ENCODE data around the gene CERS5. TPM values are rescaled to one million over a fixed set of nuclear protein-coding genes. Genes with fewer than 3 reads are reported as not detected.

Gene CERS5
- polyA plus RNA-seq, 1 of the 3 experiments (the other 2 are of a cell fraction), result 56.9 TPM

- peaks cover 15% of the 10 kb centered on the region for H3F3A ChIP-seq (replicated peaks; ENCODE audit: insufficient read depth)
- no peaks in the 10 kb centered on the region for H3K27me3 ChIP-seq (ENCODE audit: insufficient read depth)
- TF ChIP-seq FOXM1 (IDR thresholded peaks at IDR 0.05; ENCODE audit: low read depth) (no peak), JUND (IDR thresholded peaks at IDR 0.05) (no peak), GABPA (IDR thresholded peaks at IDR 0.05; ENCODE audit: low read depth) (no peak), RAD21 (IDR thresholded peaks at IDR 0.05; ENCODE audit: low read length) (no peak), RCOR1 (IDR thresholded peaks at IDR 0.05; ENCODE audit: low read length) (no peak)
- TF ChIP-seq, protein P1, sequence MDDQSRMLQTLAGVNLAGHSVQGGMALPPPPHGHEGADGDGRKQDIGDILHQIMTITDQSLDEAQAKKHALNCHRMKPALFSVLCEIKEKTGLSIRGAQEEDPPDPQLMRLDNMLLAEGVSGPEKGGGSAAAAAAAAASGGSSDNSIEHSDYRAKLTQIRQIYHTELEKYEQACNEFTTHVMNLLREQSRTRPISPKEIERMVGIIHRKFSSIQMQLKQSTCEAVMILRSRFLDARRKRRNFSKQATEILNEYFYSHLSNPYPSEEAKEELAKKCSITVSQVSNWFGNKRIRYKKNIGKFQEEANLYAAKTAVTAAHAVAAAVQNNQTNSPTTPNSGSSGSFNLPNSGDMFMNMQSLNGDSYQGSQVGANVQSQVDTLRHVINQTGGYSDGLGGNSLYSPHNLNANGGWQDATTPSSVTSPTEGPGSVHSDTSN (IDR thresholded peaks at IDR 0.05), result no peak
- no peak overlapping the region for H2AFZ ChIP-seq (ENCODE audit: low read depth)
- no peak overlapping the region for H3K4me2 ChIP-seq
- H3K79me2 ChIP-seq (ENCODE audit: insufficient read depth), result peaks cover 17% of the 10 kb centered on the region
- no peaks in the 10 kb centered on the region for H3K9me2 ChIP-seq
- no peaks in the 10 kb centered on the region for H3K36me3 ChIP-seq (replicated peaks in 1 of 2; ENCODE audit: control insufficient read depth in 1 of 2, insufficient read depth in 2 of 2, low read length in 1 of 2)
- 89% methylated on average over 3 of the region's 3 CpGs for WGBS (ENCODE audit: low lambda C conversion rate)
- DNase-seq, result no peak
- H3K9me3 ChIP-seq, result no peaks in the 10 kb centered on the region
- H3K4me1 ChIP-seq (ENCODE audit: control insufficient read depth in 1 of 2, insufficient read depth in 2 of 2, low read depth in 1 of 2, low read length in 1 of 2), result peaks cover 12 to 19% of the 10 kb centered on the region in 2 experiments; a peak in 2 of 4 replicates
- CTCF ChIA-PET, result interaction anchor here (0.9 to 5.5 kb wide), 9 partner anchors 11 to 142 kb away, joined by 3 to 96 read pairs (median 23); partner anchors contain the start of genes GPD1 and SMARCD1
- H3K4me3 ChIP-seq (ENCODE audit: low read depth in 2 of 2, low read length in 1 of 2), result no peak overlapping the region
- H3K9ac ChIP-seq, result no peak overlapping the region
- POLR2A ChIA-PET, result interaction anchor here (1.0 kb wide), 2 partner anchors 25 to 58 kb away, joined by 3 read pairs; partner anchors contain the start of gene CERS5
- H3K27ac ChIP-seq (ENCODE audit: low read depth in 2 of 2, low read length in 1 of 2), result no peak overlapping the region
- peaks cover 9% of the 10 kb centered on the region; the same call in 1 of the 2 replicates for H4K20me1 ChIP-seq (ENCODE audit: insufficient read depth)
Measured at GRCh38 chr12:50109319-50109718, 57.9 kb downstream of the CERS5 start.

GRCh38 chr12:50107416-50108268 is 59.5 kb downstream of the CERS5 start:
- Histone ChIP-seq H3K79me2 (ENCODE audit: insufficient read depth) (peaks cover under 1% of the 10 kb centered on the region; the same call in 1 of the 2 replicates), H3K4me3 (ENCODE audit: low read depth in 2 of 2, low read length in 1 of 2) (no peak overlapping the region), H3K9ac (no peak overlapping the region), H3K27me3 (ENCODE audit: insufficient read depth) (no peaks in the 10 kb centered on the region), H3K27ac (ENCODE audit: low read depth in 2 of 2, low read length in 1 of 2) (no peak overlapping the region), H3K4me1 (ENCODE audit: control insufficient read depth in 1 of 2, insufficient read depth in 2 of 2, low read depth in 1 of 2, low read length in 1 of 2) (peaks cover 12 to 33% of the 10 kb centered on the region in 2 experiments; a peak in 2 of 4 replicates), H3K9me3 (no peaks in the 10 kb centered on the region), H3K36me3 (replicated peaks in 1 of 2; ENCODE audit: control insufficient read depth in 1 of 2, insufficient read depth in 2 of 2, low read length in 1 of 2) (no peaks in the 10 kb centered on the region), H3K9me2 (no peaks in the 10 kb centered on the region), H3F3A (replicated peaks; ENCODE audit: insufficient read depth) (peaks cover 6% of the 10 kb centered on the region), H4K20me1 (ENCODE audit: insufficient read depth) (0 out of 2 replicates have a peak, but pooled peaks cover 1% of the 10 kb centered on the region), H3K4me2 (no peak overlapping the region), H2AFZ (ENCODE audit: low read depth) (no peak overlapping the region)
- ChIA-PET CTCF (interaction anchor here (0.8 to 5.5 kb wide), 5 partner anchors 18 to 141 kb away, joined by 3 to 74 read pairs (median 5); no protein-coding TSS in a partner anchor), POLR2A (interaction anchor here (0.6 to 1.6 kb wide), 2 partner anchors 8 to 11 kb away, joined by 3 to 5 read pairs; no protein-coding TSS in a partner anchor)
- no peak for DNase-seq
- TF ChIP-seq RAD21 (IDR thresholded peaks at IDR 0.05; ENCODE audit: low read length) (no peak), USF1 (IDR thresholded peaks at IDR 0.05; ENCODE audit: borderline replicate concordance, low read depth) (no peak), ELF1 (IDR thresholded peaks at IDR 0.05) (no peak), EZH2phosphoT487 (IDR thresholded peaks at IDR 0.05; ENCODE audit: borderline replicate concordance, low read depth) (no peak), POLR2AphosphoS5 (IDR thresholded peaks at IDR 0.05; ENCODE audit: low read depth, low read length) (no peak), TCF12 (IDR thresholded peaks at IDR 0.05) (no peak), TEAD4 (IDR thresholded peaks at IDR 0.05; ENCODE audit: borderline replicate concordance, insufficient read depth) (no peak), FOXJ3 (CRISPR knock-in tag; IDR thresholded peaks at IDR 0.05) (no peak), RXRA (IDR thresholded peaks at IDR 0.05; ENCODE audit: borderline replicate concordance, low read depth) (no peak), SIN3A (IDR thresholded peaks at IDR 0.05; ENCODE audit: borderline replicate concordance, low read depth, low read length) (no peak), RFX5 (IDR thresholded peaks at IDR 0.05; ENCODE audit: low read length) (no peak), NRF1 (IDR thresholded peaks at IDR 0.05; ENCODE audit: low read depth, low read length) (no peak), MEF2A (IDR thresholded peaks at IDR 0.05; ENCODE audit: borderline replicate concordance, low read depth) (no peak), SMC3 (IDR thresholded peaks at IDR 0.05; ENCODE audit: low read depth, low read length) (no peak), TAF1 (IDR thresholded peaks at IDR 0.05; ENCODE audit: borderline replicate concordance, low read depth, low read length) (no peak), YY1 (IDR thresholded peaks at IDR 0.05; ENCODE audit: low read depth) (no peak), GABPA (IDR thresholded peaks at IDR 0.05; ENCODE audit: low read depth) (no peak)
- TF ChIP-seq, protein P2, sequence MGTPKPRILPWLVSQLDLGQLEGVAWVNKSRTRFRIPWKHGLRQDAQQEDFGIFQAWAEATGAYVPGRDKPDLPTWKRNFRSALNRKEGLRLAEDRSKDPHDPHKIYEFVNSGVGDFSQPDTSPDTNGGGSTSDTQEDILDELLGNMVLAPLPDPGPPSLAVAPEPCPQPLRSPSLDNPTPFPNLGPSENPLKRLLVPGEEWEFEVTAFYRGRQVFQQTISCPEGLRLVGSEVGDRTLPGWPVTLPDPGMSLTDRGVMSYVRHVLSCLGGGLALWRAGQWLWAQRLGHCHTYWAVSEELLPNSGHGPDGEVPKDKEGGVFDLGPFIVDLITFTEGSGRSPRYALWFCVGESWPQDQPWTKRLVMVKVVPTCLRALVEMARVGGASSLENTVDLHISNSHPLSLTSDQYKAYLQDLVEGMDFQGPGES (IDR thresholded peaks at IDR 0.05; ENCODE audit: low read depth, low read length), result no peak
- TF ChIP-seq, protein P1 (IDR thresholded peaks at IDR 0.05), result no peak
- 92% methylated on average over 16 of the region's 17 CpGs for WGBS (ENCODE audit: low lambda C conversion rate)
